IPS-NIHi11 (cell line): ENCODE results near the gene TNS1.

ENCODE experiments used
- DNase-seq: peaks from one replicate; pipeline ENCODE4 v3.0.0; 2012; ENCODE audit warnings: mixed read lengths, low spot score

TNS1 gene

DNA sequence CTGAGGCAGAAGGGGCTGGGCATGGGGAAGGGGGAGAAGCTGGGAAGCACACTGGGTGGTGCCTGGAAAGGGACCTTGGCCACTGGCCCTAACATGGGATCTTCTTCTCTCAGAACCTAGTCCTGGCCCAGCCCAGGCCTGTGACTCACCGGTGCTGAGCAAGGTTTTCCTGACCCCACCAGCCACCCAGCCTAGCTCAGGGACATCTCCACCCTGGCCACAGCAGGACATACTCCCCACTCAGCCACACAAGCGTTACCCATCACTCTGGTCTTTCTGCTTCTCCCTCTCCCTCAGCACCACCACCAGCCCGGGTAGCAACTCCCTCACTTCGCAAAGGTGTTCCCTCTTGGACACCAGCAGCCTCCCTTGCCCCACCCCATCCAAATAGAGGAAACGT, 22.8 kb downstream of the TNS1 start:
- DNase-seq, result no peak

DNA sequence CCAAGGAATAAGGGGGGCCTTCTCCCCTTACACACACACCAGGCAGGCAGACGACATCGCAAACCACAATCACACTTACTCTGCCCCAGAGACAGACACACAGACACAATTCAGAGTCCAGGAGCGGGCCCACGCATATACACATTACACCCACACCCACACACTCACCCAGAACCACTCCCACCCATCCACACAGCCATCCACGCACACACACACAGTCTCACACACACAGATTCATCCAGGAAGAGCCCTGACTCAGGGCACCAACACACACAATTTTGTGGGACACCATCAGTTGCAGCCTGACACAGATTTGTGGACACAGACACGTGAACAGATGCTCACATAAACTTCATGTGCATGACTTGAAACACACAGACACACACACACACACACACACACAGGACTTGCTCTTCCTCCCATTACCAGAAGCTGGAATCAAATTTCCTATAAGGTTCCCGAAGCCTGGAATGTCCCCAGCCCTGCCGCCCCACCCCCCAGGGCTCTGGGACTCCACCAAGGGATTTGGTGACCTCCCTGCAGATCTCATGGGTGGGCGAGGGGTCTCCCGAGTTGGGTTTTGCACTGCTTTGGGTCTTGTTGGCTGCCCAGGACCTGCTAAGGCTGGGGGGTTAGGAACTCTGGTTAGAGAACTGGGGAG, 23.5 kb downstream of the TNS1 start:
- DNase-seq, result peak; percentile 46

GRCh38 chr2:217978536-217979150, 24.2 kb downstream of the TNS1 start:
- DNase-seq, result peak; percentile 91

DNA sequence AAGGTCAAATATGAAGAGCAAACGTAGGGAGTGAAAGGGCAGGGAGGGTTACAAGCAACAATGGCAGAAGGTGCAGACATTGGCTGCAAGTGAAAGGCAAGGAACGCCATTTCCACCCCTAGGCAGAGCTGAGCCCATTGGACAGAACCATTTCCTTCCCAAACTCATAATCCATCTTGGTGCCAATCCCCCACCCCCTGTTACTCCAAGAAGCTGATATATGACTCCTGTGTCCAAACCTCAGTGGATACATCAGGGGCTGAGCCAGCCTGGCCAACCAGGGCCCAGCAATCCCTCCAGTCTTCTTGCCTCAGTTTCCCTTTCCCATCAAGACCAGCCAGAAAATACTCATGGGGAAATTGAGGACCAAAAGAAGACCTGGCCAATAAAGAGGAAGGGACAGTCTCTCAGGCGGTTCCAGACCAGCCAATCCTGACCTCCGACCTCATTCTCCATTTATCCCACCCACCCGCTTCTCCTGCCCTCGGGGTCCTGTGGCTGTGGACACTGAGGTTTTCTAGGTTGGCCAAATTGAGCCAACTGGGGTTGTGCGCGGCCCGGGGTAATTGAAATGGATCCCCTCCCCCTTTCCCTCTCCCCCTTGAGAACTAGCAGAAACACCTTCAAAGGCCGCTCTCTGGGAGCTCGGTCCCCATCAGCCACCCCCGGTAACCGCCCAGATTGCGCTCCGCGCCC, 24.8 kb downstream of the TNS1 start:
- peak; percentile 33 for DNase-seq

GRCh38 chr2:217976301-217976700, 26.5 kb downstream of the TNS1 start:
- no peak for DNase-seq

DNA sequence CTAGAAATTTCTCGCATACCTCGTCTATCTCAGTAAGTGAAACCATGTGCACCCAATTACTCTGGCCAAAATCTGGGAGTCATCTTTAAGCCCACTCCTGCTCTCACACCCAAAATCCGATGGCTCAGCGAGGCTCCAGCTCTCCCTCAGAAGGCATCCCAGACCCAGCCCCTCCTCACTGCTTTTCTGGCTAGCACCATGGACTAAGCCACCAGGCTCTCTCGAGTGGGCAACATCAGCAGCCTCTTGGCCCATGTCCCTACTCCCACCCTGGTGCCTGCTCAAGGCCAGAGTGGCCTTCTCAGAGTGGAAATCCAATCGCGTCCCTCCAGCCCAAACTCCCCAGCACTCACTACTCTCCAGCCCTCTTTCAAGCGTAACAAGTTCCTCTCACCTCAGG, 27.2 kb downstream of the TNS1 start:
- DNase-seq, result no peak

DNA sequence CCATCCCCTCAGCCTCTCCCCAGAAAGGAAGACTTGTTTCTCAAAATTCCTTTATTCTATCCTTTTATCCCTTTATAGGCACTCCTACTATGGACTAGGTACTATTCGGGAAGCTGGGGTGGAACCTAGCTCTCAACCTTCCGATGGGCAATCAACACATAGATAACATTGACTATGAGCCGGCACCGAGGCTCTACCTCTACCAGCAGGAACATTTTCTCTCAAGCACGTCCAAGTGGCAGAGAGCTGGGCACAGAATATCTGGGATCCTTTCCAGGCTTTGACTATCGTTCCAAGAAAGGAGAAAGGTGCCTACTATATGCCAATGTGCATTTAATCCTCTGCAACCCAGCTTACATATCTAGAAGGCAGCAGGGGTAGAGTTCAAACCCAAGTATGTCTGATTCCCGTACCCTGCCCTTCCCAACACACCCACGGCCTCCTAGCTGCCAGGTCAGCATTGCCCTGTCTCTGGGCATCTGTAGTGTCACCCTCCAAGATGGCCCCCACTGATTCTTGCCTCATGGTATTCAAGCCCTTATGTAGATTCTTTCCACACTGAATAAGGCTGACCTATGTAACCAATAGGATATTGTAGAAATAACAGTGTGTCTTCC, 28.3 kb downstream of the TNS1 start:
- DNase-seq, result no peak

DNA sequence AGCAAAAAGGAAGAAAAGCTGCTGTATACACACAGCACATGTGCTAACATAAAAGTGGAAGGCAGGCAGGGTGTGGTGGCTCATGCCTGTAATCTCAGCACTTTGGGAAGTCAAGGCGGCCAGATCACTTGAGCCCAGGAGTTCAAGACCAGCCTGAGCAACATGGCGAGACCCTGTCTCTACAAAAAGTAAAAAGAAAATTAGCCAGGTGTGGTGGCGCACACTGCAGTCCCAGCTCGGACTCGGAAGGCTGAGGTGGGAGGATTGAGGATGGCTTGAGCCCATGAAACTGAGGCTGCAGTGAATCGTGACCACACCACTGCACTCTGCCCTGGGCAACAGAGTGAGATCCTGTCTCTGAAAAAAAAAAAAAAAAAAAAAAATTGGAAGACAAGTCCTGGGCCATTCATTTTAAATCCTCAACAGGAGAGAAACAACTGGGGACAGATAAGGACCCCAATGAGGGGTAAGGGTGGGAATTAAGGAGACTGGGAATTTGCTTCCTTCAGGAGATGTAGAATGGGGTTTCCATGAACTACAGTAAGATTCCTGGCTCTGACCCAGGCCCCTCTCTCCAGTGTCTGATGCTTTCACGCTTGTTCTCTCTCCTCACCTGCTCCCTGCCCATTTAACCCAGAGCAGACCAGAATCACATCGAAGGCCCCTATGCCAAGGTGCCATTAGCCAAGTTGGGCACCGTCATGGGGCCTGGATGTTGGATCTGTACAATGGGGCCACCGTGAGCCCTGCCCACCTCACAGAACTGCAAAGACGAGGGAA, 29.6 kb downstream of the TNS1 start:
- DNase-seq, result no peak

GRCh38 chr2:217972490-217972889, 30.3 kb downstream of the TNS1 start:
- no peak for DNase-seq

DNA sequence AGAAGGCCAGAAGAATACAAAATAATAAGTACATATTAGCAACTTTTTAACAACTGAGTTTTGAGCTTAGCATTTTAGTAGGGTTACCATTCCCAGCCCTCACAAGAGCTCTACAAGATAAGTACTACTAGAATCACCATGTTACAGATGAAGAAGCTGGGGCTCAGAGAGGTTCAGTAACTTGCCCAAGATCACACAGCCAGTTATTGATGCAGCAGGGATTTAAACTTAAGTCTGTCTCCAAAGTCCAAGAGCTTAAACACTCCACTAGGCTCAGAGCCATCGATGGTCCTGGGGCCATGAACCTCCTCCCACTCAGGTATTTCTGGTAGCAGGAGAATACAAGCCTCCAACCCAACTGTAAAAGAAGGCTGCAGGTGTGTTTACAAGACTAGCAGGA, 30.8 kb downstream of the TNS1 start:
- DNase-seq, result no peak

DNA sequence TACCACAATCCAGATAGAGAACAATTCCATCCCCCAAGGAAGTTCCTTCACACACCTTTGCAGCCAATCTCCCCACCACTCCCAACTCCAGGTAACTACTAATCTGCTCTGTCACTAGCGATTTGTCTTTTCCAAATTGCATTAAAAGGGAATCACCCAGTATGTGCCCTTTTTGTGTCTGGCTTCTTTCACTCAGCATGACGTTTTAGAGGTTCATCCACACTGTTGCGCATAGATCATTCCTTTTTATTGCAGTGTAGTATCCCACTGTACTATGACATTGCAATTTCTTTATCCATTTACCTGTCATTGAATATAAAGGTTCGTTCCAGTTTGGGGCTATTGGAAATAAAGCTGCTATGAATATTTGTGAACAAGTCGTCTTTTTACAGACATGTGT, 31.6 kb downstream of the TNS1 start:
- DNase-seq, result no peak

GRCh38 chr2:217970206-217970605, 32.6 kb downstream of the TNS1 start:
- DNase-seq, result no peak

- DNase-seq, result no peak
These were observed 33.2 kb downstream of the TNS1 start for GRCh38 chr2:217969588-217969987.

GRCh38 chr2:217968023-217968422, 34.8 kb downstream of the TNS1 start:
- no peak for DNase-seq

GRCh38 chr2:217966423-217967070, 36.2 kb downstream of the TNS1 start:
- no peak for DNase-seq

- peak; percentile 61 for DNase-seq
These were observed 38.3 kb downstream of the TNS1 start for GRCh38 chr2:217964275-217965161.

DNA sequence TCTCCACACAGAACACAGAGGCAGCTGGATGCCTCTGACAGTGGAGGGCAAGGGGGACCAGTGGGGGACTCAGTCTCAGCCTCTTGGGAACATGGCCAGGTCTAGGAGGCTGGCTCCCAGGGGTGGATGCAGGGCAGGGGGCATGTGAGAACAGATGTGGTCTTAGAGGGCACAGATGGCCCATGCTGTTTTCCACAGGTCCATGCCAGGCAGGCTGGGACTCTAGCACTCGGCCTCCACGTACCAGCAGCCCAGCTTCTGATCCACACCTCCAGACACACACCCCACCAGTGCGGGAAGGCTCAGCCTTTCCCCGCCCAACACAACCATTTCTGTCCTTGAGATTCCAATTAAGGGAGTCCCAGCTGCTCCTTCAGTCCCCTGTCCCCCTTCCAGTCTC, 42.4 kb downstream of the TNS1 start:
- DNase-seq, result no peak

DNA sequence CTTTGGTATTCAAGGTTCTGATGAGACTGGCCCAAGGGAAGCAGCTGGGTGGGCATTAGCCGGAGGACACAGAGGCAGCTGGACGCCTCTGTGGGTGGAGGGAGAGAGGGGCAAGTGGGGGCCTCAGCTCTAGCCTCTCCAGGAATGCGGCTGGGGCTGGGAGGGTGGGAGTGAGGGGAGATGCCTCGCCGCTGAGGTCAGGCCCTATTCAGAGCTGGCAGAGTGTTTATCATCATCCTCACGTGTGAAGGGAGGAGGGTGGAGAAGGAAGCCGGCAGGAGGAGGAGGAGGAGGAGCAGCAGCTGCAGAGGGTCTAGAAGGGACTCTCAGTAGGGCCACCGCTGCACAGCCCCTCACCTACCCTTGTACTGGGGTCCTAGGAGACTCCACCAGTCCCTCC, 43.1 kb downstream of the TNS1 start:
- DNase-seq, result no peak

DNA sequence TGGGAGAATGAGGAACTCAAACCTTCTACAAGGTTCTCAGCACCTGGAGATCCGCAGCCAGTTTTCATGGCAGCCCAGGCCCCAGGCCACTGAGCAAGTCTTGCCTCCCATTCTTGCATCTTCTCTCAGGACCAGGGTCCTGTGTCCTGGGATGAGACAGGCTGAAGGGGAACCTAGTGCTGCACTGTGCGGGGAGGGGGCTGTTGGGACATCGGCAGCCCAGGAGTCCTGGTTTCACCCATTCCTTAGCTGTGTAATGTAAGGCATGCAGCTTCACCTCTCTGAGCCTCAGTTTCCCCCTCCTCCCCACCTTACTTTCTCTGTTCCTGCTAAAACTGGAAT, 43.9 kb downstream of the TNS1 start:
- DNase-seq, result no peak

- DNase-seq, result no peak
These were observed 44.5 kb downstream of the TNS1 start for GRCh38 chr2:217958206-217958883.
